Activated CD8-positive, alpha-beta T cell treated with anti-CD3 and anti-CD28 coated beads, Interleukin-2, amount 10 ng/mL, durations not matched to agents 7 days and 5 days (primary cell): ENCODE measurements around the gene THSD7A. TPM values are rescaled to one million over a fixed set of nuclear protein-coding genes. Genes with fewer than 3 reads are reported as not detected.

ENCODE experiments used
- ATAC-seq: fragments of 150-1000 bp; cut with Tn5 transposase; one replicate; pipeline ENCODE4 v1.10.0; 2021; ENCODE audit warnings: moderate library complexity
- CTCF ChIA-PET: fragments of 350-600 bp; sonication (Branson Sonifier 250); formaldehyde crosslinking; loops from one replicate; lab custom pipeline; 2021; ENCODE audit warnings: antibody characterized with exemption; lab: Charles Lee
- POLR2A ChIA-PET: fragments of 350-600 bp; sonication (Branson Sonifier 250); formaldehyde crosslinking; loops from one replicate; lab custom pipeline; 2021; ENCODE audit warnings: antibody characterized with exemption; lab: Charles Lee
- DNase-seq: peaks from one replicate; pipeline ENCODE4 v3.0.0-alpha.2; 2020
- H3K27ac Mint-ChIP-seq: one replicate; pipeline ENCODE4 v1.8.0; 2021; ENCODE audit warnings: mild to moderate bottlenecking, mixed read lengths
- H3K27me3 Mint-ChIP-seq: one replicate; pipeline ENCODE4 v1.8.0; 2021; ENCODE audit warnings: low read depth, mixed read lengths
- H3K36me3 Mint-ChIP-seq: one replicate; pipeline ENCODE4 v1.8.0; 2021; ENCODE audit warnings: low read depth, mixed read lengths
- H3K4me1 Mint-ChIP-seq: one replicate; pipeline ENCODE4 v1.8.0; 2021; ENCODE audit warnings: low read depth, mixed read lengths
- H3K4me3 Mint-ChIP-seq: one replicate; pipeline ENCODE4 v1.8.0; 2021; ENCODE audit warnings: mild to moderate bottlenecking, mixed read lengths
- H3K9me3 Mint-ChIP-seq: one replicate; pipeline ENCODE4 v1.8.0; 2022; ENCODE audit warnings: mixed read lengths; ENCODE audit not compliant: insufficient read depth
- total RNA-seq, 2 experiments: library from RNA; stranded (reverse); gene quantifications; one replicate each; pipeline ENCODE4 v1.2.3, GENCODE V29; 2021

Gene THSD7A
- total RNA-seq, 2 experiments from 2014 or later: not detected

GRCh38 chr7:11613292-11613930 is 218.6 kb downstream of the THSD7A start:
- Mint-ChIP-seq H3K9me3 (no peaks in the 10 kb centered on the region), H3K4me1 (no peaks in the 10 kb centered on the region), H3K4me3 (no peak overlapping the region), H3K36me3 (no peaks in the 10 kb centered on the region), H3K27me3 (no peaks in the 10 kb centered on the region), H3K27ac (no peak overlapping the region)
- ChIA-PET POLR2A (no interaction called here), CTCF (no interaction called here)
- DNase-seq (no peak), ATAC-seq (no peak)

- Mint-ChIP-seq H3K9me3 (no peaks in the 10 kb centered on the region), H3K27ac (no peak overlapping the region), H3K36me3 (no peaks in the 10 kb centered on the region), H3K4me1 (no peaks in the 10 kb centered on the region), H3K27me3 (no peaks in the 10 kb centered on the region), H3K4me3 (no peak overlapping the region)
- ATAC-seq: no peak
- ChIA-PET CTCF (no interaction called here), POLR2A (no interaction called here)
- no peak for DNase-seq
Observed at GRCh38 chr7:11612737-11613136, 219.3 kb downstream of the THSD7A start.

- ATAC-seq (no peak), DNase-seq (no peak)
- H3K9me3 Mint-ChIP-seq: no peaks in the 10 kb centered on the region
- H3K4me1 Mint-ChIP-seq: no peaks in the 10 kb centered on the region
- ChIA-PET CTCF (no interaction called here), POLR2A (no interaction called here)
- no peaks in the 10 kb centered on the region for H3K27me3 Mint-ChIP-seq
- H3K4me3 Mint-ChIP-seq: no peak overlapping the region
- no peak overlapping the region for H3K27ac Mint-ChIP-seq
- H3K36me3 Mint-ChIP-seq: no peaks in the 10 kb centered on the region
Observed at GRCh38 chr7:11609096-11609670, 222.8 kb downstream of the THSD7A start.

- no peaks in the 10 kb centered on the region for H3K36me3 Mint-ChIP-seq
- ChIA-PET CTCF (no interaction called here), POLR2A (no interaction called here)
- H3K4me3 Mint-ChIP-seq: no peak overlapping the region
- DNase-seq (no peak), ATAC-seq (no peak)
- H3K9me3 Mint-ChIP-seq: no peaks in the 10 kb centered on the region
- no peaks in the 10 kb centered on the region for H3K4me1 Mint-ChIP-seq
- H3K27me3 Mint-ChIP-seq: no peaks in the 10 kb centered on the region
- no peak overlapping the region for H3K27ac Mint-ChIP-seq
Observed at GRCh38 chr7:11607686-11608085, 224.3 kb downstream of the THSD7A start.

- ATAC-seq (no peak), DNase-seq (no peak)
- Mint-ChIP-seq H3K4me3 (no peak overlapping the region), H3K27ac (no peak overlapping the region), H3K36me3 (no peaks in the 10 kb centered on the region), H3K27me3 (no peaks in the 10 kb centered on the region), H3K9me3 (peaks cover 4% of the 10 kb centered on the region), H3K4me1 (no peaks in the 10 kb centered on the region)
- ChIA-PET CTCF (no interaction called here), POLR2A (no interaction called here)
Observed at GRCh38 chr7:11605749-11606148, 226.2 kb downstream of the THSD7A start.

- ChIA-PET POLR2A (no interaction called here), CTCF (no interaction called here)
- DNase-seq (no peak), ATAC-seq (no peak)
- Mint-ChIP-seq H3K36me3 (no peaks in the 10 kb centered on the region), H3K9me3 (peaks cover 4% of the 10 kb centered on the region), H3K4me3 (no peak overlapping the region), H3K27ac (no peak overlapping the region), H3K4me1 (no peaks in the 10 kb centered on the region), H3K27me3 (no peaks in the 10 kb centered on the region)
Observed at GRCh38 chr7:11604505-11604904, 227.5 kb downstream of the THSD7A start.

- no peaks in the 10 kb centered on the region for H3K27me3 Mint-ChIP-seq
- ChIA-PET POLR2A (no interaction called here), CTCF (no interaction called here)
- H3K27ac Mint-ChIP-seq: no peak overlapping the region
- H3K4me3 Mint-ChIP-seq: no peak overlapping the region
- H3K9me3 Mint-ChIP-seq: peaks cover 4% of the 10 kb centered on the region
- no peaks in the 10 kb centered on the region for H3K36me3 Mint-ChIP-seq
- H3K4me1 Mint-ChIP-seq: no peaks in the 10 kb centered on the region
- ATAC-seq (no peak), DNase-seq (no peak)
Observed at GRCh38 chr7:11601761-11602160, 230.2 kb downstream of the THSD7A start.

- no peak for ATAC-seq
- Mint-ChIP-seq H3K9me3 (no peaks in the 10 kb centered on the region), H3K27me3 (no peaks in the 10 kb centered on the region), H3K4me3 (no peak overlapping the region), H3K4me1 (no peaks in the 10 kb centered on the region), H3K36me3 (no peaks in the 10 kb centered on the region), H3K27ac (no peak overlapping the region)
- ChIA-PET CTCF (no interaction called here), POLR2A (no interaction called here)
- DNase-seq: no peak
Observed at GRCh38 chr7:11593322-11593721, 238.7 kb downstream of the THSD7A start.

- ChIA-PET CTCF (no interaction called here), POLR2A (no interaction called here)
- Mint-ChIP-seq H3K27me3 (no peaks in the 10 kb centered on the region), H3K4me3 (no peak overlapping the region), H3K36me3 (no peaks in the 10 kb centered on the region), H3K4me1 (no peaks in the 10 kb centered on the region), H3K27ac (no peak overlapping the region), H3K9me3 (no peaks in the 10 kb centered on the region)
- DNase-seq (no peak), ATAC-seq (no peak)
Observed at GRCh38 chr7:11592699-11593098, 239.3 kb downstream of the THSD7A start.

GRCh38 chr7:11591943-11592342 is 240.1 kb downstream of the THSD7A start:
- POLR2A ChIA-PET: no interaction called here
- no peaks in the 10 kb centered on the region for H3K4me1 Mint-ChIP-seq
- no peak overlapping the region for H3K27ac Mint-ChIP-seq
- DNase-seq: no peak
- no peak overlapping the region for H3K4me3 Mint-ChIP-seq
- no peaks in the 10 kb centered on the region for H3K27me3 Mint-ChIP-seq
- ATAC-seq: no peak
- H3K36me3 Mint-ChIP-seq: no peaks in the 10 kb centered on the region
- CTCF ChIA-PET: no interaction called here
- no peaks in the 10 kb centered on the region for H3K9me3 Mint-ChIP-seq

GRCh38 chr7:11591055-11591633 is 240.9 kb downstream of the THSD7A start:
- no peaks in the 10 kb centered on the region for H3K9me3 Mint-ChIP-seq
- H3K36me3 Mint-ChIP-seq: no peaks in the 10 kb centered on the region
- H3K27me3 Mint-ChIP-seq: no peaks in the 10 kb centered on the region
- POLR2A ChIA-PET: no interaction called here
- H3K4me1 Mint-ChIP-seq: no peaks in the 10 kb centered on the region
- no peak for ATAC-seq
- no peak for DNase-seq
- H3K4me3 Mint-ChIP-seq: no peak overlapping the region
- CTCF ChIA-PET: no interaction called here
- no peak overlapping the region for H3K27ac Mint-ChIP-seq

GRCh38 chr7:11589251-11589650 is 242.7 kb downstream of the THSD7A start:
- Mint-ChIP-seq H3K27me3 (no peaks in the 10 kb centered on the region), H3K27ac (no peak overlapping the region), H3K9me3 (no peaks in the 10 kb centered on the region), H3K36me3 (no peaks in the 10 kb centered on the region), H3K4me1 (no peaks in the 10 kb centered on the region), H3K4me3 (no peak overlapping the region)
- CTCF ChIA-PET: no interaction called here
- no peak for ATAC-seq
- DNase-seq: no peak
- POLR2A ChIA-PET: no interaction called here
